Fibroblast of the aortic adventitia (primary cell): ENCODE data around the gene KCNH1. TPM values are rescaled to one million over a fixed set of nuclear protein-coding genes. Genes with fewer than 3 reads are reported as not detected.

Source experiments
- DNase-seq: peaks from one replicate; pipeline ENCODE4 v3.0.0-alpha.2; 2010; ENCODE audit warnings: low read depth
- H3K4me3 ChIP-seq: 2 replicates; pipeline ENCODE4 v1.5.1; 2011; ENCODE audit warnings: low read depth, mild to moderate bottlenecking, control low read depth, low read length, moderate library complexity
- total RNA-seq: library from RNA; depleted of rRNA; stranded (reverse); fragments of >200 nt; gene quantifications from 2 replicates; pipeline ENCODE4 v1.2.3, GENCODE V29; 2012; ENCODE audit warnings: low replicate concordance
- TF ChIP-seq, protein P1 (sequence below): IDR thresholded peaks from 2 replicates; pipeline ENCODE4 v1.5.1; 2011; ENCODE audit warnings: mild to moderate bottlenecking, low read length, control low read depth, inconsistent platforms; ENCODE audit not compliant: insufficient read depth

KCNH1 gene
- total RNA-seq, 1 donor = not detected

- TF ChIP-seq, protein P1, sequence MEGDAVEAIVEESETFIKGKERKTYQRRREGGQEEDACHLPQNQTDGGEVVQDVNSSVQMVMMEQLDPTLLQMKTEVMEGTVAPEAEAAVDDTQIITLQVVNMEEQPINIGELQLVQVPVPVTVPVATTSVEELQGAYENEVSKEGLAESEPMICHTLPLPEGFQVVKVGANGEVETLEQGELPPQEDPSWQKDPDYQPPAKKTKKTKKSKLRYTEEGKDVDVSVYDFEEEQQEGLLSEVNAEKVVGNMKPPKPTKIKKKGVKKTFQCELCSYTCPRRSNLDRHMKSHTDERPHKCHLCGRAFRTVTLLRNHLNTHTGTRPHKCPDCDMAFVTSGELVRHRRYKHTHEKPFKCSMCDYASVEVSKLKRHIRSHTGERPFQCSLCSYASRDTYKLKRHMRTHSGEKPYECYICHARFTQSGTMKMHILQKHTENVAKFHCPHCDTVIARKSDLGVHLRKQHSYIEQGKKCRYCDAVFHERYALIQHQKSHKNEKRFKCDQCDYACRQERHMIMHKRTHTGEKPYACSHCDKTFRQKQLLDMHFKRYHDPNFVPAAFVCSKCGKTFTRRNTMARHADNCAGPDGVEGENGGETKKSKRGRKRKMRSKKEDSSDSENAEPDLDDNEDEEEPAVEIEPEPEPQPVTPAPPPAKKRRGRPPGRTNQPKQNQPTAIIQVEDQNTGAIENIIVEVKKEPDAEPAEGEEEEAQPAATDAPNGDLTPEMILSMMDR = no peak
- no peak for DNase-seq
- no peak overlapping the region for H3K4me3 ChIP-seq
Measured at GRCh38 chr1:210736713-210737112, 397.2 kb downstream of the KCNH1 start.

- no peak overlapping the region for H3K4me3 ChIP-seq
- TF ChIP-seq, protein P1 = no peak
- DNase-seq = no peak
Measured at GRCh38 chr1:210731597-210731996, 402.4 kb downstream of the KCNH1 start.

- TF ChIP-seq, protein P1 = no peak
Measured at GRCh38 chr1:210731193-210731592, 402.8 kb downstream of the KCNH1 start.

GRCh38 chr1:210730023-210730422 is 403.9 kb downstream of the KCNH1 start:
- no peak for DNase-seq
- TF ChIP-seq, protein P1 = no peak
- no peak overlapping the region for H3K4me3 ChIP-seq

More at GRCh38 chr1:210731193-210731592, 402.8 kb downstream of the KCNH1 start:
- no peak overlapping the region for H3K4me3 ChIP-seq
- no peak for DNase-seq

GRCh38 chr1:210728437-210729149 is 405.4 kb downstream of the KCNH1 start:
- no peak overlapping the region for H3K4me3 ChIP-seq
- DNase-seq = no peak
- TF ChIP-seq, protein P1 = no peak

GRCh38 chr1:210727709-210728108 is 406.2 kb downstream of the KCNH1 start:
- DNase-seq = no peak
- H3K4me3 ChIP-seq = no peak overlapping the region
- TF ChIP-seq, protein P1 = no peak

DNA sequence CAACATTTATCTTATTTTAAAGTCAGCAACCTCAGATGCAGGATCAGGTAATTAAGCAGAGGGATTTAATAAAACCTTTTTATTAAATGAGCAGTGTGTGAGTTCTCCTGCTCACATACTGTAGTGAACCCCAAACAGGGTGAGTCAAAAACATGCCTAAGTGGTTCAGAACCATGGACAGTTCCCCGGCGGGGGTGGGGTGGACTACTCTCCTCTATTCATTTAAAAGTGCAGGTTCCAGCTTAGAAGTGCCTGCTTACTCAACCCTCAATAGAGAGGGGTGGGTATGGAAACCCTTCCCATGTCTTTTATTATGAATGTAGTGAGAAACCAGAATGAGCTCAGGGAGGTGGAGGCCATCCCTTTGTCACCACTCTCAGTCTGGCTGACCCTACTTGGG is 407.3 kb downstream of the KCNH1 start:
- no peak for DNase-seq
- TF ChIP-seq, protein P1 = no peak

More for the DNA sequence above, 407.3 kb downstream of the KCNH1 start:
- H3K4me3 ChIP-seq = no peak overlapping the region
